CD4-positive, alpha-beta T cell treated with Interleukin-2 at 100 ng/mL for 4 hours (primary cell): ENCODE data around the gene FAM13C.

Experiments used
- DNase-seq: peaks from one replicate; pipeline ENCODE4 v3.0.0-alpha.2; 2020; ENCODE audit warnings: low spot score

Gene FAM13C

GRCh38 chr10:59361663-59362143 is 646 bp downstream of the FAM13C start:
- DNase-seq, result no peak

DNA sequence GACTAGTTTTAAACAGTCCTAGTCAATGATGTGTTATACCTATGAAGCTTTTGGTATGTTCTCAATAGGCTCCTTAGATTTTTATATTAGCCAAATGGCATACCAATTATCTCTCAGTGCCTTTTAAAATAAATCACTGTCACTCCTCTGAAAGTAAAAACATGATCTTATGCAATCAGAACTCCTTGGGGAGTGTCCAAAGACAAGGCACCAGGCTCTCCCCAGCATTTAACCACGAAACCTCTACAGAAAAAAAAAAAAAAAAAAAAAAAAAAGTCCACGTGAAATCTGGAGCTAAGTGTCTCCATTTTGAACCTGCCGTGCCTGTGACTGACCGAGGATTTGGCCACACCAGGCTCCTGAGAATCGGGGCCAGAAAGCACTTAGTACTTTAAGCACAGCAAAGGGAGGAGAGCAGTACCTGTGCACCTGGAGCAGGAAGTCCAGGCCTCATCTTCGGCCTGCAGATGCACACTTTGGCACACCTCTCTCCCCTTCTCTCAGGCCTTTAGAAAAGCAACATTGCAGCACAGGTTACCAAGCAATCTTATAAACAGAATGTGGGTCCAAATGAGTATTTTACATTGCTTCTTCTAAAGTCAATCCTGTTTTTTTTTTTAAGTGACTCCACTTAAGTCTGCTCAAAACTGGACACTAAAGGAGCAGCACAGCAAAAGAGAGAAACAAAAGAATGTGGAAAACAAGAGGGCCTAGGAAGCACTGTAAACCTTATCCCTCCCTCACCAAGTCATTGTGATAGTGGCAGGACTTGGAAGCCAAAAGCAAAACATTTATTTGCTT is 1.5 kb downstream of the FAM13C start:
- no peak for DNase-seq

GRCh38 chr10:59358576-59358975 is 3.8 kb downstream of the FAM13C start:
- DNase-seq, result no peak

DNA sequence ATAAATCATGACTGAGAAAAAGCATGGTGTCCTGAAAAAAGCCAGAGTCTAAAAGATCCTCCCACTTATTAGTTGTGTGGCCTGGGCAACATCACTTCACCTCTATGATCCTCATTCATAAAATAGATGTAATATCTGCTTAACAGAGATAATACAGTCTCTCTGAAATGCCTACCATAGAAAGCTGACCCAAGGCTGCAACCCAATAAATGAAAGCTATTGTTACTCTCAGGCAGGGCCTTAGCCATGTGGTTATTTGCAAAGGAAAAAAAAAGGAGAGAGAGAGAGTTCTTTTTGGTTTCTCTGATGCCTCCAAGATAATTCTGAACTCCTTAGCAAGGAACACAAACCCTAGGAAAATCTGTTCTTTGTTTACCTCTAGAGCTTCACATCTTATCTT is 7.9 kb downstream of the FAM13C start:
- no peak for DNase-seq

GRCh38 chr10:59350558-59350957 is 11.8 kb downstream of the FAM13C start:
- no peak for DNase-seq

DNA sequence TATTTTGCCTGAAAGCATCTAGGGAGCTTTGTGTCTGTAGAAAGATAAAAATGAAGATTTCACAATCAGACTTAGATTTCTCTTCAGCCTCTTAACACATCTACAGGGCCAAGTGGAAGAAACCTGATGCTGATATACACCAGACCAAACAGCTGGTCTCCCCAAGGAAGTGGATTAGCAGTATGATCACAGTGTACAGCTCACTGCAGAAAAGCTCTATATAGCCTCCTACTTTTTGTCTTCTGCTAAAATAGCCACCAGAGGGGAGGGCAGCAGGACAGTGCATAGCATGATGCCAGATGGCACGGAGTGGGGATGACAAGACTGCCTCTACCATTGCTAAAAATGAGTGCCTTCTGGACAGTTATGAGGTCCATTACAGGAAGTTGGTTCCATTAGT is 16.0 kb downstream of the FAM13C start:
- DNase-seq, result no peak

DNA sequence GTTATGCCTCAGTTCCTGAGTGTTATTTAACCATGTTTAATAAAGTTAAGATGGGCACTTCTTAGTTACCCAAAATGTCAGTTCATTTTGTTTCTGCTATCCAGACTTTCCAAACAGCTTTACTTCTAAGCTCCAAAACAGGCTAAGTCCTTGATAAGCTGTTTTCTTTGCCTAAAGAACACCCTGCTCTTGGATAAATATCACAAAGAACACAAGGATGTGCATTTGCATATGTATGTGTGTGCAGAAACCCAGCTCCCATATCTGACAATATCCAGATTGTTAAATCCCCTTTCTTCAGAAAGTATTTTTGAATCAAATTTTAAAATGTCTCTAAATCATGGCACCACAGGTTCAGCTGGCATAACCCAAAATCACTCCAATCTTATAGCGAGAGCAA is 19.6 kb downstream of the FAM13C start:
- no peak for DNase-seq

GRCh38 chr10:59342000-59342399 is 20.3 kb downstream of the FAM13C start:
- DNase-seq, result no peak

DNA sequence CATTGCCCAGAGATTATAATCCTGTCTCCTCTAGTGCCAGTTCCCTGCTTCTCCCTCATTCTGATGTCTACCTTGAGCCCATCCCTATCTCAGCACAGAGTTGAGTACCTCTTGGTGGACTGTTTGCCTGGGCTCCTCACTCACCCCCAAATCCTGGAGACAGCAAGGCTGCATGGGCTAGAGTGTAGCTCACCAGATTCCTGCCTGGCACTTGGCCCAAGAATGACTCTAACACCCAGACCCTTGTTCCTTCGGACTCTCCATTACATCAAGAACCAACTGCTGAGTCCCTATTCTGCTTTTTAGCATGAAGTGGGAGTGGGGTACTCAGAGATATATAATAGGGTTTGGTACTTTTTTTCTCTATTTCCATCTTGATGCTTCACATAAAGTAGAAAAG is 22.1 kb downstream of the FAM13C start:
- no peak for DNase-seq

DNA sequence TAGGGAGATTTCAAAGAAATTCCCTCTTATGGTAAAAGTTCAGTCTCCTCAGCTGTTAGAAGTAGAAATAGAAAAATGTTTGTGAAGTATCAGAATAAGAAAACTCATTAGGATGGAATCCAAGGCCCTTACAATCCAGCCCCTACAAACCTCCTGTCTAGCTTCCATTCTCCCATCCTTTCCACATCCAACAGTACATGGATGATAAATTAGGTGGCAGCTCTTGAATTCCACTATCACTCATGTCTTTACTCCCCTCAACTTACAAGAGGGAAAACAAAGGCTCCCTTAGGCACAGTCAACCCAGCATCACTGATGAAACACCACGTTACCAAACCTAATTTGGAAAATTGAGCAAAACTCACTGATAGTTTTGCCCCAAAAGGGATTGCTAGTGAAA is 23.0 kb downstream of the FAM13C start:
- DNase-seq, result no peak

GRCh38 chr10:59337201-59337652 is 25.1 kb downstream of the FAM13C start:
- no peak for DNase-seq

GRCh38 chr10:59336632-59337031 is 25.7 kb downstream of the FAM13C start:
- DNase-seq, result no peak

DNA sequence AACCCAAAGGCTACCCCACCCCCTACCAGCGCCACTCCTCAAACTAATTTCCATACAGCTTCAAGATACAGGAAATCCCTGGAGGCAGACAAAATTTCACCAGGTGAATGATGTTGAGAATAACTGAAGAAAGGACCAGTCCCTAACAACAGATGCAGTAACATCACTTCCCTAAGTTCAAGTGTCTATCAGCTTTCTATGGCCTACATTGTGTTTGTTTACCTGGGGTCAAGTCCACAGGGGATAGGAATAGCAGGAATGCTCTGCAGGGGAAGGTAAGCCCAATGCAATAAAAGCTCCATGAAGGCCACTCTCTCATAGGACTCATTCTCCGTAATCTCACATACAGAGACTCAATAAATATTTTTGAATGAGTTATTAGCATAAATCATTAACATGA is 26.9 kb downstream of the FAM13C start:
- DNase-seq, result no peak

DNA sequence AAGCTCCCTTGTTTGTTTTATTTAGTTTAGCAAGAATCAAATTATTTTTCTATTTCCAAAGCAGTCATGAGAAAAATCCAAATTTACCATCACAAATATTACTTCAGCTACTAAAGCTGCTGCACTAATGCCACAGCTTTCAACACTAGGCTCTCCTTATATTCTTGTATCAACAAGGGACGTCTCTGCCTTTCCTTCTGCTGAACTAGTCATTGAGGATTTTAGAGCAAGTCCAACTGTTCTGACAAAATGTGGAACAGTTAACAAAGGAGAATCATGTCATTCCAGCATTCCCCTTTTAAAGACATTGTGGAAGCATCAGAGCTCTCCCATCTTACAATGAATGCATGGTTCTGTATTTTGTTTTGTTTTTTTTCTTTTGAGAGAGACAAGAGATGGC is 28.6 kb downstream of the FAM13C start:
- no peak for DNase-seq

DNA sequence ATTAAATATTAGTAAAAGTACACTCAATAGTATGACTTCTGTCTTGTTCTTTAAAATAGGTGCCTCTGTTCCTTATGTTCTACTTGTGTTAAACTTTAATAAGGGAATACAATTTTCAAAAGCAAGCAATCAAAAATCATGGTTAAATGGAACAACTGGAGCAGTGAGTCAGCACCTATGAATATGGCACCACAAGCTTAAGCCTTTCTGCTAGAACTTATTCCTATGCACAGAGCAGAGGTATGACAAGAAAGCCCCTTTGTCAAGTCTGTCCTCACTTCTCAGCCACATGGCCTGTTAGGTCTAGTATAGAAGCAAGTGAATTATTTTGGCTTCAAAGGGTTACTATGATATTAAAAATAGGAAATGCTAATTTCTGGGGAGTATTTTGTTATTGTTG is 29.8 kb downstream of the FAM13C start:
- no peak for DNase-seq

GRCh38 chr10:59331661-59332060 is 30.7 kb downstream of the FAM13C start:
- no peak for DNase-seq

GRCh38 chr10:59325116-59325515 is 37.2 kb downstream of the FAM13C start:
- no peak for DNase-seq

DNA sequence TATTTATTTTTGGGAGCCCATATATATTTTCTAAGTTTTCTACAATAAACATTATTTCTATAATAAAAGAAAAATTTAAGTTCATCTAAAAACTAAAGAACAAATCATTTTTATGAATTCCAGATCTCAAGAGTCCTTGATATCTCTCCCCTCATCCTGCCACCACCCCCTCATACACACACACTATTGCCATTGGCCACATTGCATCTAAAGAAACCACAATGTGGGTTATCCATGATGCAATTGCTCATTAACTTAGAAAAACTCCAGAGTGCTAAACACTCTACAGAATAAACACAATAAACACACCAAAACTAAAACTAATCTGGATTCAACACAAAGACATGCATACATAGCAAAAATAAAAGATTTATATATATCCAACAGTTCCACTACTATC is 37.8 kb downstream of the FAM13C start:
- no peak for DNase-seq

DNA sequence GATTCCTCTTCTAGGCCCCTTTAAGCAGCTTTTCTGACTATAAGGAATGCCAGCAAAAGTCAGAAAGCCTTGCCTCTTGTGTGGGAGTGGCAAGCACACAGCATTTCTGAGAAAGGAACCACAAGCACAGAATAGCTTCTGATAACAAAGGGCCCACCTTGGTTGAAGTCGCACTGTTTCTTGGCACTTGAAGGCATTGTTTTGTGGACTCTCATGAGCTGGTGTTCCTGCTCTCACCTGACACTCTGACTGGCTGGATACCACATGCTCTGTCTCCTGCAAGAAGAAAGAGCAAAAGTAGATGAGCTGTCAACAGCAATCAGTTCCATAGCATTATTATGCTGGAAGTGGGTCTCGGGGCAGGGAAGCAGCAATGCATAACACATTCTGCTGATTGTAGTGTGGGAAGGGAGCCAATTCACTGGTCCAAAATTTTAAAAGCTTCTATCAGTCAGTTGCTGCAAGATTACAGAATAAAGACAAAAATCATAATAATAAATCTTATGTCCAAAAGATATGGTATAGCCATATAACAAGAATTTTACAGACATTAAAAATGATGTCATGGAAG is 38.4 kb downstream of the FAM13C start:
- no peak for DNase-seq

GRCh38 chr10:59323036-59323459 is 39.3 kb downstream of the FAM13C start:
- DNase-seq, result no peak

DNA sequence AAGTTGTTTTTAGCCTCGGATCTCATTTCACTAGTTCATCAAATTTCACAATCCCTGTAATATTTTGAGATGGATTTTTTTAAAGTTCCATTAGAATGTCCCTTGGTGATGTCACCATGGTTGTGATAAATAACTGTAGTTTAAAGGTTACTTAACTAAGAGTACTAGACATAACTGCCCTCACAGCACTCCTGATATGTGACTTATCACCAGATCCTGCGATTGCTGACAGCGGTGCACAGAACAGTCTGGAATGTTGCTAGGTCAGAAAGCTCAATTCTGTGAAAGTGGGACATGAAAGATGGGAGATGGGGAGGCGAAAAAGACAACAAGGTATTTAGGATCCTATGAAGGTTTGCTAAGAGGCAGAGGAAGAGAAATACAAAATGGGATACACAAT is 40.2 kb downstream of the FAM13C start:
- no peak for DNase-seq

GRCh38 chr10:59320355-59320754 is 42.0 kb downstream of the FAM13C start:
- DNase-seq, result no peak

- DNase-seq, result no peak
These were observed 42.5 kb downstream of the FAM13C start for GRCh38 chr10:59319854-59320253.

DNA sequence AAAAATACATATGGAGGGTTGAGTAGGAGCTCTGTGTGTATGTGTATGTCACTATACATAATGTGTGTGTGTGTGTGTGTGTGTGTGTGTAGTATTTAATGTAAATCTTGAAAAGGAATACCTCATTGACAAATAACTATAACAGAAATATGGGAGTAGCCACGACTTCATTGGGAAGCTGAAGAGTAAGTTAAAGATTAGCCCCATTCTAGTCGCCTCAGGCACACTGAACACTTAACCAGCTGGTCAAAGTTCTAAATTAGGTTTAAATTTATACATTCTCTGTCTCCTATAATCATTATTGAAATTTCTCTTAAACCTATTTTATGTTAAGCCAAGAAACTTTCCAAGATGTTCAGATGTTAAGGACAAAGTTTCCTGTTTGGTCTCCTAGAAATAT is 45.3 kb downstream of the FAM13C start:
- no peak for DNase-seq
